ENCODE data around the gene VSIR. TPM values are rescaled to one million over a fixed set of nuclear protein-coding genes. Genes with fewer than 3 reads are reported as not detected.

Gene VSIR
- total and polyA plus RNA-seq, 9 donors = 19.9 to 94.1 (median 57.2) TPM

- intact Hi-C loops (cut with DNase I) = loop anchor here in 1 of 4 donors (2.0 kb wide), 1 partner anchor 58 kb away; the partner anchor contains the start of gene VSIR
- Histone ChIP-seq H3K36me3 (no peaks in the 10 kb centered on the region), H3K27me3 (no peaks in the 10 kb centered on the region), H3K27ac (peak overlapping the region; percentile 63 to 95), H3K4me3 (no peak overlapping the region), H3K9me3 (no peaks in the 10 kb centered on the region), H3K4me1 (ENCODE audit: insufficient read depth) (peaks cover 58% of the 10 kb centered on the region)
- TF ChIP-seq POLR2A (IDR thresholded peaks at IDR 0.05) (no peak), EP300 (IDR thresholded peaks at IDR 0.05) (no peak), CTCF (IDR thresholded peaks at IDR 0.05) (no peak)
- WGBS, 3 donors = 75 to 83% (median 82%) methylated on average over 6 to 8 of the region's 8 CpGs
- DNase-seq = peak in 1 of 5 donors; percentile 50
These were observed 58.3 kb downstream of the VSIR start for GRCh38 chr10:71715026-71715425.

- Histone ChIP-seq H3K27ac (peak overlapping the region; percentile 63 to 95), H3K9me3 (no peaks in the 10 kb centered on the region), H3K4me1 (ENCODE audit: insufficient read depth) (peaks cover 54% of the 10 kb centered on the region), H3K27me3 (no peaks in the 10 kb centered on the region), H3K4me3 (no peak overlapping the region), H3K36me3 (no peaks in the 10 kb centered on the region)
- WGBS, 3 donors = 53 to 55% (median 54%) methylated on average over 5 of the region's 5 CpGs
- intact Hi-C loops (cut with DNase I) = loop anchor here in 2 of 4 donors (2.0 to 5.0 kb wide), 2 partner anchors 58 kb away; partner anchors contain the start of gene VSIR (in 2 of the 2)
- peak in 2 of 5 donors; percentile 63 to 64 for DNase-seq
- TF ChIP-seq POLR2A (IDR thresholded peaks at IDR 0.05) = no peak
- TF ChIP-seq CTCF (IDR thresholded peaks at IDR 0.05) = no peak
- no peak for TF ChIP-seq EP300 (IDR thresholded peaks at IDR 0.05)
These were observed 58.7 kb downstream of the VSIR start for GRCh38 chr10:71714592-71714991.

- Histone ChIP-seq H3K4me3 (no peak overlapping the region), H3K9me3 (no peaks in the 10 kb centered on the region), H3K27ac (peak overlapping the region; percentile 63 to 95), H3K4me1 (ENCODE audit: insufficient read depth) (peaks cover 49% of the 10 kb centered on the region), H3K36me3 (no peaks in the 10 kb centered on the region), H3K27me3 (no peaks in the 10 kb centered on the region)
- intact Hi-C loops (cut with DNase I) = loop anchor here in 2 of 4 donors (2.0 to 5.0 kb wide), 2 partner anchors 58 to 59 kb away; partner anchors contain the start of gene VSIR (in 2 of the 2)
- whole genome bisulfite sequencing, 3 donors = 50 to 62% (median 62%) methylated on average over 4 of the region's 4 CpGs
- peak in 1 of 5 donors; percentile 27 for DNase-seq
- TF ChIP-seq EP300 (IDR thresholded peaks at IDR 0.05) (no peak), CTCF (IDR thresholded peaks at IDR 0.05) (no peak), POLR2A (IDR thresholded peaks at IDR 0.05) (no peak)
These were observed 59.3 kb downstream of the VSIR start for GRCh38 chr10:71714031-71714410.

- intact Hi-C loops (cut with DNase I) = loop anchor here in 3 of 4 donors (2.0 to 5.0 kb wide), 2 partner anchors 59 kb away; partner anchors contain the start of gene VSIR (in 3 of the 3)
- peak; percentile 92 to 94 (median 94) for DNase-seq
- no peak for TF ChIP-seq POLR2A (IDR thresholded peaks at IDR 0.05)
- peak in 1 of 3 donors; percentile 43 for TF ChIP-seq CTCF (IDR thresholded peaks at IDR 0.05)
- TF ChIP-seq EP300 (IDR thresholded peaks at IDR 0.05) = peak; percentile 25
- Histone ChIP-seq H3K4me1 (ENCODE audit: insufficient read depth) (peaks cover 47% of the 10 kb centered on the region), H3K9me3 (no peaks in the 10 kb centered on the region), H3K27ac (peak overlapping the region; percentile 63 to 95), H3K27me3 (no peaks in the 10 kb centered on the region), H3K36me3 (no peaks in the 10 kb centered on the region), H3K4me3 (no peak overlapping the region)
- 1% methylated on average over 10 to 12 of the region's 12 CpGs for WGBS, 3 donors
These were observed 59.9 kb downstream of the VSIR start for GRCh38 chr10:71713135-71714030.
